Measurements from ENCODE around the gene DAPK2.

DNA sequence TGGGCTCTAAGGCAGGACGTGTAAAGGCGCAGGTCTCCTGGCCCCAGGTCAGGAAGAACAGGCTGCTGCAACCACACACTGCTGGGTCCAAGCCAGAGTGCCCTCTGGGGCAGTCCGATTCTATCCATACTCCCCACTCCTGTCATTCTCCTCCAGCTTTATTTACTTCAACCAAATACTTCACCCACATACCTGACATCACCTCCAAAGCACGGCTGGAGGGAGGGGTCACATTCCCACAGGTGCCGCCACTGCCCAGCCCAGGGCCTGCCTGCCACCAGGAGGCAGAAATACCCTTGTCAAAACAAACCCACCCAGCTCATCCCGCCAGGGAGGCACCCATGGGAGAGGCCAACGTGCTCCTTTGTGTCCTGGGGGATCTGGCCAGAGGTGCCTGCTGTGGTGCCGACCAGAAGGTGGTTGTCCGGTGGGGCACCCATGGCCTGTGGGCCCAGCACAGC is 100.4 kb downstream of the DAPK2 start:
- TF ChIP-seq, protein P1, sequence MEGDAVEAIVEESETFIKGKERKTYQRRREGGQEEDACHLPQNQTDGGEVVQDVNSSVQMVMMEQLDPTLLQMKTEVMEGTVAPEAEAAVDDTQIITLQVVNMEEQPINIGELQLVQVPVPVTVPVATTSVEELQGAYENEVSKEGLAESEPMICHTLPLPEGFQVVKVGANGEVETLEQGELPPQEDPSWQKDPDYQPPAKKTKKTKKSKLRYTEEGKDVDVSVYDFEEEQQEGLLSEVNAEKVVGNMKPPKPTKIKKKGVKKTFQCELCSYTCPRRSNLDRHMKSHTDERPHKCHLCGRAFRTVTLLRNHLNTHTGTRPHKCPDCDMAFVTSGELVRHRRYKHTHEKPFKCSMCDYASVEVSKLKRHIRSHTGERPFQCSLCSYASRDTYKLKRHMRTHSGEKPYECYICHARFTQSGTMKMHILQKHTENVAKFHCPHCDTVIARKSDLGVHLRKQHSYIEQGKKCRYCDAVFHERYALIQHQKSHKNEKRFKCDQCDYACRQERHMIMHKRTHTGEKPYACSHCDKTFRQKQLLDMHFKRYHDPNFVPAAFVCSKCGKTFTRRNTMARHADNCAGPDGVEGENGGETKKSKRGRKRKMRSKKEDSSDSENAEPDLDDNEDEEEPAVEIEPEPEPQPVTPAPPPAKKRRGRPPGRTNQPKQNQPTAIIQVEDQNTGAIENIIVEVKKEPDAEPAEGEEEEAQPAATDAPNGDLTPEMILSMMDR (conservative IDR thresholded peaks at IDR 0.05; ENCODE audit: low read depth, low read length) = peak; percentile 26; the same call in 1 of the 2 replicates
- no peak for TF ChIP-seq EZH2 (IDR thresholded peaks at IDR 0.05; ENCODE audit: low read length, unreplicated experiment)
